ENCODE results near the gene PRR23E. TPM values are rescaled to one million over a fixed set of nuclear protein-coding genes. Genes with fewer than 3 reads are reported as not detected.

Gene PRR23E
- total and polyA plus RNA-seq, 10 of the 15 experiments (the other 5 are each of a cell fraction or from before 2014, with no cell fraction given) = not detected

GRCh38 chr3:127217596-127218453, 24.9 kb downstream of the PRR23E start:
- TSS peak; percentile 53 for BruUV-seq (replicated peaks)
- Histone ChIP-seq H3K9ac (ENCODE audit: control insufficient read depth, insufficient read depth, low read length) (no peak overlapping the region), H3K36me3 (ENCODE audit: control insufficient read depth in 2 of 2, insufficient read depth in 2 of 2, low read length in 1 of 2) (no peaks in the 10 kb centered on the region), H3K4me2 (ENCODE audit: control insufficient read depth, insufficient read depth) (peak overlapping the region; percentile 54), H3K4me1 (ENCODE audit: control insufficient read depth, insufficient read depth, low read length) (peaks cover 16% of the 10 kb centered on the region), H2AFZ (ENCODE audit: control insufficient read depth, low read depth, low read length) (no peak overlapping the region), H3K4me3 (no peak overlapping the region), H3K27ac (ENCODE audit: control insufficient read depth, insufficient read depth) (no peak overlapping the region), H3K79me2 (ENCODE audit: control insufficient read depth, insufficient read depth, low read length) (no peaks in the 10 kb centered on the region), H4K20me1 (ENCODE audit: control insufficient read depth, insufficient read depth) (no peaks in the 10 kb centered on the region), H3K27me3 (replicated peaks in 1 of 2; ENCODE audit: control insufficient read depth in 2 of 2, insufficient read depth in 2 of 2, low read length in 1 of 2) (no peaks in the 10 kb centered on the region; a peak in 1 of 4 replicates), H3K9me3 (replicated peaks; ENCODE audit: control insufficient read depth, insufficient read depth, low read length) (no peaks in the 10 kb centered on the region; the same call in 2 of the 3 replicates)
- intact Hi-C loops (cut with micrococcal nuclease; ENCODE audit: unreplicated experiment) = no loop called here
- POLR2A ChIA-PET = interaction anchor here (0.6 to 2.6 kb wide), 6 partner anchors 8 to 1732 kb away, joined by 3 to 11 read pairs (median 5); no protein-coding TSS in a partner anchor
- 27% methylated on average over 9 of the region's 9 CpGs for WGBS (ENCODE audit: insufficient coverage, insufficient replicate concordance, low lambda C conversion rate, missing lambda C conversion rate)
- in situ Hi-C loops (cut with MboI) = no loop called here
- CTCF ChIA-PET = interaction anchor here (0.6 to 1.0 kb wide), 4 partner anchors 8 to 157 kb away, joined by 3 read pairs; no protein-coding TSS in a partner anchor
- DNase-seq (ENCODE audit: low read depth, low spot score) (no peak), FAIRE-seq (peak; percentile 78), ATAC-seq (peak; percentile 61)
- RAD21 ChIA-PET (ENCODE audit: unreplicated experiment) = interaction anchor here (0.6 to 4.5 kb wide), 13 partner anchors 8 to 618 kb away, joined by 3 to 31 read pairs (median 4); no protein-coding TSS in a partner anchor
- SMC1A ChIA-PET (ENCODE audit: uncharacterized antibody, unreplicated experiment) = interaction anchor here (0.9 to 2.7 kb wide), 9 partner anchors 8 to 90 kb away, joined by 3 to 17 read pairs (median 4); no protein-coding TSS in a partner anchor
- 0 out of 2 replicates have a peak, but pooled peaks have one; percentile 10 for TF ChIP-seq ZBED1 (IDR thresholded peaks at IDR 0.05; ENCODE audit: borderline replicate concordance)
- peak; percentile 56; the same call in 1 of the 2 replicates for TF ChIP-seq POLR2AphosphoS5 (IDR thresholded peaks at IDR 0.05; ENCODE audit: low read length)
- peak; percentile 72 for TF ChIP-seq EED (IDR thresholded peaks at IDR 0.05; ENCODE audit: low read depth)
- TF ChIP-seq HDAC6 (IDR thresholded peaks at IDR 0.05; ENCODE audit: unreplicated experiment) = no peak
- TF ChIP-seq LARP7 (IDR thresholded peaks at IDR 0.05) = 0 out of 2 replicates have a peak, but pooled peaks have one; percentile 3
- no peak for TF ChIP-seq ZZZ3 (IDR thresholded peaks at IDR 0.05; ENCODE audit: control insufficient read depth, insufficient read length, low read depth)
- peak; percentile 49; the same call in 1 of the 2 replicates for TF ChIP-seq CREM (IDR thresholded peaks at IDR 0.05; ENCODE audit: low read depth)
- TF ChIP-seq NBN (IDR thresholded peaks at IDR 0.05) = peak; percentile 63; the same call in 1 of the 2 replicates
- peak; percentile 56; the same call in 1 of the 2 replicates for TF ChIP-seq SMAD5 (IDR thresholded peaks at IDR 0.05; ENCODE audit: low read depth)
- TF ChIP-seq RUNX3 (IDR thresholded peaks at IDR 0.05; ENCODE audit: low read length) = peak; percentile 64
- TF ChIP-seq CHD1 (IDR thresholded peaks at IDR 0.05; ENCODE audit: low read depth, low read length) = no peak
- no peak for TF ChIP-seq POU2F2 (IDR thresholded peaks at IDR 0.05; ENCODE audit: borderline replicate concordance, low read depth, low read length)
- no peak for TF ChIP-seq SIX5 (IDR thresholded peaks at IDR 0.05; ENCODE audit: low read depth, low read length, severe bottlenecking)
- no peak for TF ChIP-seq MYC (IDR thresholded peaks at IDR 0.05; ENCODE audit: insufficient read depth, insufficient read length, insufficient replicate concordance, low read length, severe bottlenecking)
- TF ChIP-seq TCF7 (IDR thresholded peaks at IDR 0.05; ENCODE audit: borderline replicate concordance) = no peak
- TF ChIP-seq IKZF1 (conservative IDR thresholded peaks at IDR 0.05) = peak; percentile 66
- TF ChIP-seq FOS (IDR thresholded peaks at IDR 0.05; ENCODE audit: borderline replicate concordance, extremely low read depth, insufficient read length) = no peak
- TF ChIP-seq MEF2A (IDR thresholded peaks at IDR 0.05; ENCODE audit: insufficient read depth, low read depth, low read length) = no peak
- peak; percentile 53; the same call in 1 of the 2 replicates for TF ChIP-seq BCL11A (IDR thresholded peaks at IDR 0.05; ENCODE audit: low read depth, low read length)
- TF ChIP-seq DPF2 (IDR thresholded peaks at IDR 0.05) = peak; percentile 25; the same call in 1 of the 2 replicates
- TF ChIP-seq JUNB (IDR thresholded peaks at IDR 0.05) = peak; percentile 85
- peak; percentile 57 for TF ChIP-seq POLR2A (IDR thresholded peaks at IDR 0.05; ENCODE audit: low read depth, low read length)
- TF ChIP-seq CREB1 (IDR thresholded peaks at IDR 0.05; ENCODE audit: low read depth) = peak; percentile 23; the same call in 1 of the 2 replicates
- TF ChIP-seq ETV6 (conservative IDR thresholded peaks at IDR 0.05 in 1 of 2, IDR thresholded peaks at IDR 0.05 in 1 of 2; ENCODE audit: borderline replicate concordance in 1 of 2, low read depth in 1 of 2) = peak in 1 of 2 experiments; percentile 39; a peak in 1 of 4 replicates
- 0 out of 2 replicates have a peak, but pooled peaks have one; percentile 43 for TF ChIP-seq PML (IDR thresholded peaks at IDR 0.05; ENCODE audit: low read length)
- TF ChIP-seq NR2F1 (conservative IDR thresholded peaks at IDR 0.05) = 0 out of 2 replicates have a peak, but pooled peaks have one; percentile 8
